A549 (cell line): ENCODE data around the gene CACNA2D4. TPM values are rescaled to one million over a fixed set of nuclear protein-coding genes. Genes with fewer than 3 reads are reported as not detected.

Source experiments
- ATAC-seq, 2 experiments: fragments of 200-7000 bp in 1 of 2; fragments of >200 bp in 1 of 2; cut with Nextera tagmentation in 1 of 2; cut with Tn5 transposase in 1 of 2; 3 replicates each; pipeline versions ENCODE4 v1.8.0 to v1.9.1; 2018 to 2020; ENCODE audit warnings: mild to moderate bottlenecking in 1 of 2, moderate library complexity in 1 of 2
- CTCF ChIA-PET: fragments of 300-600 bp; sonication (Branson Sonifier 250); formaldehyde crosslinking; extraction: SDS; loops from one replicate; lab custom pipeline; 2021; ENCODE audit warnings: antibody characterized with exemption, inconsistent platforms; lab: Yijun Ruan, JAX
- POLR2A ChIA-PET: fragments of 350-600 bp; formaldehyde crosslinking; extraction: SDS; loops from one replicate; lab custom pipeline; 2021; ENCODE audit warnings: antibody characterized with exemption, inconsistent platforms; lab: Yijun Ruan, JAX
- DNase-seq, 2 experiments: peaks; one replicate each; pipeline versions ENCODE4 v3.0.0 to v3.0.0-alpha.2; 2011 to 2016; ENCODE audit warnings: low read depth in 1 of 2, low spot score in 1 of 2
- FAIRE-seq: peaks from 2 replicates; lab custom pipeline; 2011; peaks lifted over from hg19 to GRCh38; lab: Jason Lieb, UNC
- H3K27ac ChIP-seq, 2 experiments: fragments of >200 bp; sonication (Bioruptor Twin); formaldehyde crosslinking; 3 replicates each; pipeline ENCODE4 v1.5.1; 2016 to 2017
- H3K4me1 ChIP-seq: fragments of >200 bp; sonication (Bioruptor Twin); formaldehyde crosslinking; 3 replicates; pipeline ENCODE4 v1.6.1; 2016
- H3K4me2 ChIP-seq: fragments of >200 bp; sonication (Bioruptor Twin); formaldehyde crosslinking; 3 replicates; pipeline ENCODE4 v1.6.1; 2016
- H3K4me3 ChIP-seq: fragments of >200 bp; sonication (Bioruptor Twin); formaldehyde crosslinking; 3 replicates; pipeline ENCODE4 v1.5.1; 2016
- H3K9me3 ChIP-seq: fragments of >200 bp; sonication (Bioruptor Twin); formaldehyde crosslinking; 3 replicates; pipeline ENCODE4 v1.6.1; 2016
- CEBPB ChIP-seq, 2 experiments: fragments of >200 bp in 1 of 2; sonication (Bioruptor Twin) in 1 of 2; formaldehyde crosslinking in 1 of 2; IDR thresholded peaks; 2 replicates each; pipeline ENCODE4 v1.6.1; 2012 to 2016
- CHD2 ChIP-seq: fragments of 150-350 bp; IDR thresholded peaks from 2 replicates; pipeline ENCODE4 v1.6.1; 2014; ENCODE audit warnings: low read length; ENCODE audit not compliant: partially characterized antibody
- ESRRA ChIP-seq: fragments of 150-350 bp; IDR thresholded peaks from 2 replicates; pipeline ENCODE4 v1.6.1; 2014; ENCODE audit warnings: mild to moderate bottlenecking, low read length, borderline replicate concordance
- HDAC2 ChIP-seq: fragments of 200-600 bp; sonication (generic); IDR thresholded peaks from 2 replicates; pipeline ENCODE4 v1.6.1; 2016
- HEYL ChIP-seq: fragments of 250-450 bp; sonication (Bioruptor Pico); IDR thresholded peaks from 2 replicates; pipeline ENCODE4 v1.8.0; 2021; ENCODE audit warnings: mild to moderate bottlenecking, moderate library complexity
- HOXB13 ChIP-seq: fragments of 250-450 bp; sonication (Bioruptor Pico); IDR thresholded peaks from 2 replicates; pipeline ENCODE4 v1.5.0; 2020; ENCODE audit warnings: low read depth, mild to moderate bottlenecking, moderate library complexity
- HOXB5 ChIP-seq: fragments of 250-450 bp; sonication (Bioruptor Pico); IDR thresholded peaks from 2 replicates; pipeline ENCODE4 v1.5.0; 2020; ENCODE audit warnings: mild to moderate bottlenecking, moderate library complexity
- KDM1A ChIP-seq: fragments of 200-600 bp; sonication (generic); IDR thresholded peaks from 2 replicates; pipeline ENCODE4 v1.6.1; 2016; ENCODE audit warnings: low read depth, mild to moderate bottlenecking
- MAFK ChIP-seq: fragments of 450-650 bp; IDR thresholded peaks from 2 replicates; pipeline ENCODE4 v1.6.1; 2014; ENCODE audit not compliant: partially characterized antibody
- NPAS2 ChIP-seq: fragments of 250-450 bp; sonication (Bioruptor Pico); IDR thresholded peaks from 2 replicates; pipeline ENCODE4 v1.8.0; 2022; ENCODE audit warnings: mild to moderate bottlenecking, moderate library complexity, borderline replicate concordance
- PHF8 ChIP-seq: fragments of 200-600 bp; sonication (generic); IDR thresholded peaks from 2 replicates; pipeline ENCODE4 v1.6.1; 2016; ENCODE audit warnings: low read depth, mild to moderate bottlenecking, antibody characterized with exemption, moderate library complexity, borderline replicate concordance
- POLR2A ChIP-seq: IDR thresholded peaks from 2 replicates; pipeline ENCODE4 v1.6.1; 2012; ENCODE audit warnings: mild to moderate bottlenecking, low read length
- RARB ChIP-seq: fragments of 250-450 bp; sonication (Bioruptor Pico); IDR thresholded peaks from 2 replicates; pipeline ENCODE4 v1.8.0; 2021; ENCODE audit warnings: mild to moderate bottlenecking, moderate library complexity
- SMC3 ChIP-seq: fragments of >200 bp; sonication (Bioruptor Twin); formaldehyde crosslinking; IDR thresholded peaks from 3 replicates; pipeline ENCODE4 v1.6.1; 2018; ENCODE audit warnings: inconsistent platforms
- SREBF2 ChIP-seq: fragments of 450-650 bp; IDR thresholded peaks from 2 replicates; pipeline ENCODE4 v1.6.1; 2014; ENCODE audit warnings: mild to moderate bottlenecking, moderate library complexity
- ZSCAN20 ChIP-seq: fragments of 250-450 bp; sonication (Bioruptor Pico); IDR thresholded peaks from 2 replicates; pipeline ENCODE4 v1.8.0; 2022; ENCODE audit warnings: mild to moderate bottlenecking, moderate library complexity
- WGBS: methylation state at CpG from one replicate; pipeline ENCODE4 v1.1.6; 2017; ENCODE audit errors: missing lambda C conversion rate; 5-methylcytosine and 5-hydroxymethylcytosine counted together
- polyA plus RNA-seq, 4 experiments: library from polyadenylated mRNA; depleted of rRNA in 3 of 4; stranded (reverse); fragments of >200 nt; fragmentation: RNase III in 1 of 4; extraction: RNeasy Plus Mini Kit Qiagen cat#74134 plus additional on column Dnase treatment in 1 of 4; gene quantifications; 2 replicates in 3 of 4; 3 replicates in 1 of 4; pipeline ENCODE4 v1.2.3, GENCODE V29; 2011 to 2017
- TF ChIP-seq, protein P1 (sequence below): fragments of >200 bp; sonication (Bioruptor Twin); formaldehyde crosslinking; IDR thresholded peaks from 3 replicates; pipeline ENCODE4 v1.5.1; 2016
- TF ChIP-seq, protein P2 (sequence below): fragments of 200-600 bp; sonication (generic); IDR thresholded peaks from 2 replicates; pipeline ENCODE4 v1.6.1; 2016; ENCODE audit warnings: antibody characterized with exemption, mild to moderate bottlenecking, moderate library complexity
- TF ChIP-seq, protein P3 (sequence below): fragments of >200 bp; sonication (Bioruptor Twin); formaldehyde crosslinking; IDR thresholded peaks from 2 replicates; pipeline ENCODE4 v1.6.1; 2016
- TF ChIP-seq, protein P4 (sequence below): fragments of 450-650 bp; IDR thresholded peaks from 2 replicates; pipeline ENCODE4 v1.6.1; 2014; ENCODE audit warnings: antibody characterized with exemption
- TF ChIP-seq, protein P5 (sequence below): IDR thresholded peaks from 2 replicates; pipeline ENCODE4 v1.6.1; 2012

CACNA2D4 gene
- polyA plus RNA-seq, 2 of the 4 experiments (the other 2 are of a cell fraction) = not detected

DNA sequence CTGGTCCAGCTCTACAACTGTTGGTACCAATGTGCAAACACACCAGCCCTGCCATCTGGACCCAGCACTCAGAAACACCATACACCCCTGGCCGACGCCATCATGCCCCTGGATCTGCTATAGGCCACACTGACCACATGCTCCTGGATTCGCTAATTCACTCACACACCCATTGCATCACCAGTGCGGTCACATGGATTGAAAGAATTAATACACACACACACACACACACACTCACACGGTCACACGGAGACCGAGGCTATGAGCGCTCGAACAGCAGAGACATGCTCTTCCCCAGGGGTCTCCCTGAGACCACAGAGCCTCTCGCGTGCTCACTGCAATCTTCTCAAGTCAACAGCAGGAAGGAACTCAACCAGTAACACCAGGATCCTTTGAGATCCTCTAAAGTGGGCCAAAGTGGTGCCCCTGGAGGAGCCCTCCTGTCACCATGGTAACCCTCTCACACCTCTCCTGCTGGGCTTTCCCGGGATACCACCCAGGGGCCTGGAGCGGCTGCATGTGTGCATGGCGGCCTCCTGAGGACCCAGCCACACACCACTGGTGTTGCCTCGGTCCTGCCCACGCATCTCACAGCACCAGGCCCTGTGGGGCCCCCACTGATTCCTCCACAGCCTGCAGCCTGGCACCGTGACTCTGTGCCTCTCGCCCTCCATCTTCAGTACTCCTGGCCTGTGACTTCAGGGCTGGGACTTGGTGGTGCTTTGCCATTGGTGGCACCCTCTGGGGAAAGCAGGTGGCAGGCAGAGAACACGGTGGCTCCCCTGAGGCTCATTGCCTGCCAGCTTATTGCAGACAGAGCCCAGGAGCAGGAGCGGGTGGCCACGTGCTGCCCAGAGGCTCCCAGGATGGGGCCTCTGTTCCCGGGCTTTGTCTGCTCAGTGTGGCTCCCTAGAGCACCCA is 83.0 kb downstream of the CACNA2D4 start (continued):
- TF ChIP-seq, protein P1, sequence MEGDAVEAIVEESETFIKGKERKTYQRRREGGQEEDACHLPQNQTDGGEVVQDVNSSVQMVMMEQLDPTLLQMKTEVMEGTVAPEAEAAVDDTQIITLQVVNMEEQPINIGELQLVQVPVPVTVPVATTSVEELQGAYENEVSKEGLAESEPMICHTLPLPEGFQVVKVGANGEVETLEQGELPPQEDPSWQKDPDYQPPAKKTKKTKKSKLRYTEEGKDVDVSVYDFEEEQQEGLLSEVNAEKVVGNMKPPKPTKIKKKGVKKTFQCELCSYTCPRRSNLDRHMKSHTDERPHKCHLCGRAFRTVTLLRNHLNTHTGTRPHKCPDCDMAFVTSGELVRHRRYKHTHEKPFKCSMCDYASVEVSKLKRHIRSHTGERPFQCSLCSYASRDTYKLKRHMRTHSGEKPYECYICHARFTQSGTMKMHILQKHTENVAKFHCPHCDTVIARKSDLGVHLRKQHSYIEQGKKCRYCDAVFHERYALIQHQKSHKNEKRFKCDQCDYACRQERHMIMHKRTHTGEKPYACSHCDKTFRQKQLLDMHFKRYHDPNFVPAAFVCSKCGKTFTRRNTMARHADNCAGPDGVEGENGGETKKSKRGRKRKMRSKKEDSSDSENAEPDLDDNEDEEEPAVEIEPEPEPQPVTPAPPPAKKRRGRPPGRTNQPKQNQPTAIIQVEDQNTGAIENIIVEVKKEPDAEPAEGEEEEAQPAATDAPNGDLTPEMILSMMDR = no peak
- no peak for TF ChIP-seq RARB
- no peak for TF ChIP-seq PHF8
- no peak for TF ChIP-seq SREBF2
- no peak for TF ChIP-seq KDM1A

DNA sequence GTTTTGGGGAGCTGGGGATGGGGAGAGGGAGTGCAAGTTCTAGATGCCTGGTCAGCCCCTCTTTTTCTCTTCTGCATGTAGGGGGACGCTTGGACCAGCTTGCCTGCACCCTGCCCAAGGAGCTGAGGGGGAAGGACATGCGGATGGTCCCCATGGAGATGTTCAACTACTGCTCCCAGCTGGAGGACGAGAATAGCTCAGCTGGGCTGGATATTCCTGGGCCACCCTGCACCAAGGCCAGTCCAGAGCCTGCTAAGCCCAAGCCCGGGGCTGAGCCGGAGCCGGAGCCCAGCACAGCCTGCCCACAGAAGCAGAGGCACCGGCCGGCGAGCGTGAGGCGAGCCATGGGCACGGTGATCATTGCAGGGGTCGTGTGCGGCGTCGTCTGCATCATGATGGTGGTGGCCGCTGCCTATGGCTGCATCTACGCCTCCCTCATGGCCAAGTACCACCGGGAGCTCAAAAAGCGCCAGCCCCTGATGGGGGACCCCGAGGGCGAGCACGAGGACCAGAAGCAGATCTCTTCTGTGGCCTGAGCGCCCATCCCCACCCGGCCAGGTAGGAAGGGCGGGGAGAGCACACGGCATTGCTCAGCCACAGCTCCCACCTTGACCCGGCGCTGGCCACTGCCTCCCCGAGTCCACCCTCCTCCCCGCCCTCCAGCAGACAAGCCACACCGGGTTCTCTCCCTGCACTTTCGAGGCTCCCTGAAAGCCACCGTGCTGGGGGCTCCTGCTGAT is 84.1 kb downstream of the CACNA2D4 start:
- H3K4me3 ChIP-seq = no peak overlapping the region
- ChIA-PET CTCF (interaction anchor here (1.0 kb wide), 1 partner anchor 39 kb away, joined by 3 read pairs; no protein-coding TSS in a partner anchor), POLR2A (no interaction called here)
- FAIRE-seq (no peak), DNase-seq (no peak), ATAC-seq (no peak)
- TF ChIP-seq MAFK (no peak), ESRRA (no peak), NPAS2 (CRISPR knock-in tag) (no peak), HEYL (CRISPR knock-in tag) (no peak), ZSCAN20 (CRISPR knock-in tag) (no peak)
- TF ChIP-seq, protein P2, sequence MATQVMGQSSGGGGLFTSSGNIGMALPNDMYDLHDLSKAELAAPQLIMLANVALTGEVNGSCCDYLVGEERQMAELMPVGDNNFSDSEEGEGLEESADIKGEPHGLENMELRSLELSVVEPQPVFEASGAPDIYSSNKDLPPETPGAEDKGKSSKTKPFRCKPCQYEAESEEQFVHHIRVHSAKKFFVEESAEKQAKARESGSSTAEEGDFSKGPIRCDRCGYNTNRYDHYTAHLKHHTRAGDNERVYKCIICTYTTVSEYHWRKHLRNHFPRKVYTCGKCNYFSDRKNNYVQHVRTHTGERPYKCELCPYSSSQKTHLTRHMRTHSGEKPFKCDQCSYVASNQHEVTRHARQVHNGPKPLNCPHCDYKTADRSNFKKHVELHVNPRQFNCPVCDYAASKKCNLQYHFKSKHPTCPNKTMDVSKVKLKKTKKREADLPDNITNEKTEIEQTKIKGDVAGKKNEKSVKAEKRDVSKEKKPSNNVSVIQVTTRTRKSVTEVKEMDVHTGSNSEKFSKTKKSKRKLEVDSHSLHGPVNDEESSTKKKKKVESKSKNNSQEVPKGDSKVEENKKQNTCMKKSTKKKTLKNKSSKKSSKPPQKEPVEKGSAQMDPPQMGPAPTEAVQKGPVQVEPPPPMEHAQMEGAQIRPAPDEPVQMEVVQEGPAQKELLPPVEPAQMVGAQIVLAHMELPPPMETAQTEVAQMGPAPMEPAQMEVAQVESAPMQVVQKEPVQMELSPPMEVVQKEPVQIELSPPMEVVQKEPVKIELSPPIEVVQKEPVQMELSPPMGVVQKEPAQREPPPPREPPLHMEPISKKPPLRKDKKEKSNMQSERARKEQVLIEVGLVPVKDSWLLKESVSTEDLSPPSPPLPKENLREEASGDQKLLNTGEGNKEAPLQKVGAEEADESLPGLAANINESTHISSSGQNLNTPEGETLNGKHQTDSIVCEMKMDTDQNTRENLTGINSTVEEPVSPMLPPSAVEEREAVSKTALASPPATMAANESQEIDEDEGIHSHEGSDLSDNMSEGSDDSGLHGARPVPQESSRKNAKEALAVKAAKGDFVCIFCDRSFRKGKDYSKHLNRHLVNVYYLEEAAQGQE = no peak
- TF ChIP-seq, protein P3, sequence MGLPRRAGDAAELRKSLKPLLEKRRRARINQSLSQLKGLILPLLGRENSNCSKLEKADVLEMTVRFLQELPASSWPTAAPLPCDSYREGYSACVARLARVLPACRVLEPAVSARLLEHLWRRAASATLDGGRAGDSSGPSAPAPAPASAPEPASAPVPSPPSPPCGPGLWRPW = no peak
- H3K4me2 ChIP-seq = no peak overlapping the region
- no peaks in the 10 kb centered on the region for H3K9me3 ChIP-seq
- WGBS = 21% methylated on average over 30 of the region's 34 CpGs
- H3K4me1 ChIP-seq = no peaks in the 10 kb centered on the region
- no peak overlapping the region for H3K27ac ChIP-seq

DNA sequence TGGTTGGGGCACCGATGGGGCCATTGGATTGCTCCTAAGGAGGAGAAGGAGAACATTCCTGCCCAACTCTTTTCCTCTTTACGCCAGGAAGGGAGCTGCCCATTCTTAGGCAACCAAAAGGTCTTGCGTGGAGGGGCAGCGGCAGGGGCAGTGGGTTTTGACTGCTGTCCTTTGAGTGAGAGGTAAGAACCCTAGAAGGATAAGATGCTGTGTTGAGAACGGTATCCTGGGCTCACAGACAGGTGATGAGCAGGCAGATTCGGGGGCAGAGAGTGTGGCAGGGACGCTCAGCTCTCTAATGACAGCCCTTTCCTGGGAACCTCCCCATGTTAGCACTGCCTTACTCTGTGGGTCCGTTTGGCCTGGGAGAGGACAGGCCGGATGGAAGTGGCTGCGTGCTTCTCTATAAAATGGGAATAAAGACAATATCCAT is 84.8 kb downstream of the CACNA2D4 start:
- H3K4me3 ChIP-seq = no peak overlapping the region
- H3K9me3 ChIP-seq = no peaks in the 10 kb centered on the region
- ChIA-PET POLR2A (no interaction called here), CTCF (no interaction called here)
- DNase-seq (no peak), ATAC-seq (no peak), FAIRE-seq (no peak)
- 21% methylated on average over 10 of the region's 10 CpGs for WGBS
- no peak overlapping the region for H3K27ac ChIP-seq
- H3K4me1 ChIP-seq = no peaks in the 10 kb centered on the region
- no peak overlapping the region for H3K4me2 ChIP-seq
- no peak for TF ChIP-seq NPAS2 (CRISPR knock-in tag)
- no peak for TF ChIP-seq HDAC2
- no peak for TF ChIP-seq SMC3
- TF ChIP-seq SREBF2 = no peak
- TF ChIP-seq, protein P4, sequence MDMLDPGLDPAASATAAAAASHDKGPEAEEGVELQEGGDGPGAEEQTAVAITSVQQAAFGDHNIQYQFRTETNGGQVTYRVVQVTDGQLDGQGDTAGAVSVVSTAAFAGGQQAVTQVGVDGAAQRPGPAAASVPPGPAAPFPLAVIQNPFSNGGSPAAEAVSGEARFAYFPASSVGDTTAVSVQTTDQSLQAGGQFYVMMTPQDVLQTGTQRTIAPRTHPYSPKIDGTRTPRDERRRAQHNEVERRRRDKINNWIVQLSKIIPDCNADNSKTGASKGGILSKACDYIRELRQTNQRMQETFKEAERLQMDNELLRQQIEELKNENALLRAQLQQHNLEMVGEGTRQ = no peak
- no peak for TF ChIP-seq POLR2A
- TF ChIP-seq, protein P1 = no peak
- no peak for TF ChIP-seq CEBPB (IDR thresholded peaks at IDR 0.05)
- no peak for TF ChIP-seq HOXB13
- TF ChIP-seq ESRRA = no peak
- TF ChIP-seq ZSCAN20 (CRISPR knock-in tag) = no peak
- TF ChIP-seq HOXB5 (CRISPR knock-in tag) = no peak
- no peak for TF ChIP-seq CHD2
- TF ChIP-seq, protein P3 = no peak
- TF ChIP-seq, protein P5, sequence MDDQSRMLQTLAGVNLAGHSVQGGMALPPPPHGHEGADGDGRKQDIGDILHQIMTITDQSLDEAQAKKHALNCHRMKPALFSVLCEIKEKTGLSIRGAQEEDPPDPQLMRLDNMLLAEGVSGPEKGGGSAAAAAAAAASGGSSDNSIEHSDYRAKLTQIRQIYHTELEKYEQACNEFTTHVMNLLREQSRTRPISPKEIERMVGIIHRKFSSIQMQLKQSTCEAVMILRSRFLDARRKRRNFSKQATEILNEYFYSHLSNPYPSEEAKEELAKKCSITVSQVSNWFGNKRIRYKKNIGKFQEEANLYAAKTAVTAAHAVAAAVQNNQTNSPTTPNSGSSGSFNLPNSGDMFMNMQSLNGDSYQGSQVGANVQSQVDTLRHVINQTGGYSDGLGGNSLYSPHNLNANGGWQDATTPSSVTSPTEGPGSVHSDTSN = no peak
